Hepatic stellate cell (primary cell): ENCODE measurements around the gene CASD1.

Experiments
- DNase-seq: peaks from one replicate; pipeline ENCODE4 v3.0.0; 2011; ENCODE audit warnings: low spot score

Gene CASD1

GRCh38 chr7:94588075-94588474 is 78.5 kb downstream of the CASD1 start:
- no peak for DNase-seq

DNA sequence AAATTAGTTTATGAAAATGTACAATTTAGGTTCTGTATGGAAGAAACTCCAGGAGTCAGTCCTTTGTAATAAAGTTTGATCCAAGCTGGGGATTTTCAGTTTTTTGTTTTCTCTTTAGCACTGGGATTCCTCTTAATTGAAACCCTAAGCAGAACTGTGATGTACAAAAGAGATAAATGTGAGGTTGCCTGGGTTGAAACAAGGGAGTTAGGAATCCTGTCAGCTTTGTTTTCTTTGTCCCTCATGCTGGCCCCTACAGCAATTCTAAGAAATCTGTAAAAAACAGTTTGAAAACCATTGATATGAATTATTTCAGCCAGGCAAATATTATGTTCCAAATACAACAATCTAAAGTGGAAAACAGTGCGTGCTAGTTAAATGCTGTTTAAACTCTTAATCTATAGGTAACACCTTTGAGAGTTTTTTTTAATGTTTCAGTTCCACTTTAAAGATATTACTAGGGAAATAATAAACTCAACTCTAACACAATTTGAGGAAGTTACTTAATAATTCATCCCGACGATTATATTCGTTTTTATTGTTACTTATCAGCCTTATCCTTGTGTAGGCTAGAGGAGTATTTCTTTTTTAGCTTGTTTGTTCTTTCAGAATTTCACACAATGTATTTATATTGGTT is 81.0 kb downstream of the CASD1 start:
- DNase-seq: no peak

DNA sequence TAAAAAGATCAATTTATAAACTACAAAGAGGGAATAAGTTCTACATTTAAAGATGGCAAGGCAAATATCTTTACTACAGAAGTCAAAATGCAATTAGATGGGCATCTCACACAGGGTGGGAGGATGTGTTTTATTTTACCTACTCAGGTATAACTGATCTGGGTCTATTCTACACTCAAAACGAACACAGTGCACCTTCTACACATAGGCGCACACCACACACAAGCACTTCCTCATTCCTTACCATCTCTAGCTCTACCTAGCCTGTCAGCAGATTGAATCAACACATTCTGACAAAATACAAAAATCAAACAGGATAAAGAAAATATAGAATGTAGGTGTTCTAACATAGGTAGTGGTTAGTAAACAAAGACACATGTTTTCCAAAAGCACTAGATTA is 81.6 kb downstream of the CASD1 start:
- DNase-seq: no peak

- DNase-seq: no peak
Observed at GRCh38 chr7:94594882-94595281, 85.3 kb downstream of the CASD1 start.

DNA sequence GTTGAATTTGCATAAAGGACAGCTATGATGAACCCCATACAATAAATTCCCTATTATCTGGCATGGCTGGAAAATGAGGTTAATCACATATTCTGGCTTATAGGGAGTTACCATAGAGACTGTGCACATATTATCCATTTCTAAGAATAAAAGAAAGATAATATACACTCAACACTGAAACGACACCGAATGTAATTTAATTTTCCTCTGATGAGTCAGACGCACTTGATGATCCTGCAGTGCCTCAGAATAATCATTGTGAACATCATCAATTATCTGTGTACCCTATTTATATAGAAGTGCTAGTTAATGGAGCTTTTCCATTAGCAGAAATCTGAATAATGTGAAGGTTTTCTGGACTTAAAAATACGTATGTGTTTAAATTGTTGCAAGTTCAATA is 86.1 kb downstream of the CASD1 start:
- no peak for DNase-seq

- no peak for DNase-seq
Observed at GRCh38 chr7:94600267-94600666, 90.7 kb downstream of the CASD1 start.

DNA sequence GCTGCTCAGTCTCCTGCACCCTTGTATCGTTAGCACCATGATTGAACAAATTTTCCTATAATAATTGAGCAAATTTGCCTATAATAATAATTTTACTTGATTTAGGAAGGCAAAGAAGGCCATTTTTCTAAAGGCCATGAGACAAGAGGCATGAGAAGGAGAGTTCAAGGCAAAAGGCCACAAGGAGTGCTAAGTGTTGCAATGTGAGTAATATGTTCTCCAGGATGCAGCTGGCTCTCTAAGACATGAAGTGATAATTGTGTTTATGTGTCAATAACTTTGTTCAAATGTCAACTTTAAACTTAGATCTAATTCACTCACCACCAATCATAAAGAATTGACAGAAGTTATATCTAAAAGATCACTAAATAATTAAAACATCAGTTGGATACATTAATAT is 92.6 kb downstream of the CASD1 start:
- no peak for DNase-seq

GRCh38 chr7:94605031-94605430 is 95.4 kb downstream of the CASD1 start:
- no peak for DNase-seq
